Right forelimb (tissue), 1 donor: ENCODE data around the gene ZNF664.
A peak's percentile ranks its signal among the peaks of the same experiment; 100 is the strongest.

Source experiments
- DNase-seq: peaks from one replicate; pipeline ENCODE4 v3.0.0-alpha.2; 2018

The ZNF664 gene

DNA sequence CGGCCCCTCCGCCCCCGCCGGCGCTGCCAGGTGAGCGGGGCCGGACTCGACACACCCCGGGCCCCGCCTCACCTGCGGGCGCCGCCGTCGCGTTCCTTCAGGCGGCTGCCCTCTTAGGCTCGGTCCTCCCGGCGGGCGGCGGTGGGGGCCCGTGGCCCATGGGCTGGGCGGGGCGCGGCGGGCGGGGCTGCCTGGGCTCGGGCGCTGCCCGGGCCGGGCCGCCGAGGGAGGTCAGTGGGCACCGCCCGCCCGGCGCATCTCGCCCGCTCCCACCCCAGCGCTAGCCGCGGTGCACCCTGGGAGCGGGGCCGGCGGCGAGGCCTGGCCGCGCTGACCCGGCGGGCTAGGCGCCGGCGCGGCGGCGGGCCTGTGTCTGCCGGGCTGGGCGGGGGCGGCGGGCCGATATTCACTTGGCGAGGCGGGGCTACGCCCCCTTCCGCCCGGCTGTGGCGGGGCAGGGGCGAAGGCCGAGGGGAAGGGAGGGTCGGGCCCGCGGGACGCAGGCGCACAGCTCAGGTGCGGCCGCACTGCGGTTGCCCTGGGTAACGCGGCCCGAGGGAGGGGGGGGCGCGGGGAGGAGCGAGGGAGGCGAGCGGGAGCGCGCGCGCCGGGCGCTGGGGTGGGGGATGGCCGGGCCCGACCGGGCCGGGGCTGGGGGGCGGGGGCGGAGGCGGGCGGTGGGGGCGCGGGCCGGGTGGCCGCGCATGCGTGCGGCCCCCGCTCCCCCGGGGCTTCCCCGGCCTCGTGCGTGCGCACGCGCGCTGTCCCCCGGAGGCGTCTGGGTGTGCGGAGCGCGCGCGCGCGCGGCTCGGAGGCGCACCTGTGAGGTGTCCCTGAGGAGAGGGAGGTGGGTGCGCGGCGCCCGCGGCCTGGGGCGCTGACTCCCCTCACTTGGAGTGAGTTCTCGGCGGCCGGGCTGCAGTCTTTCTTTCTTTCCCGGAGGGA, at the start of gene ZNF664, which contains the start of gene CCDC92:
TSS of gene ZNF664 (plus strand) at position 759 of the 945 bp plus-strand sequence. CDS start 38,930 bp downstream, outside the sequence.
TSS of gene CCDC92 (minus strand) at position 375 of the 945 bp plus-strand sequence. CDS start 28,526 bp downstream, outside the sequence.
- peak; percentile 96 for DNase-seq

DNA sequence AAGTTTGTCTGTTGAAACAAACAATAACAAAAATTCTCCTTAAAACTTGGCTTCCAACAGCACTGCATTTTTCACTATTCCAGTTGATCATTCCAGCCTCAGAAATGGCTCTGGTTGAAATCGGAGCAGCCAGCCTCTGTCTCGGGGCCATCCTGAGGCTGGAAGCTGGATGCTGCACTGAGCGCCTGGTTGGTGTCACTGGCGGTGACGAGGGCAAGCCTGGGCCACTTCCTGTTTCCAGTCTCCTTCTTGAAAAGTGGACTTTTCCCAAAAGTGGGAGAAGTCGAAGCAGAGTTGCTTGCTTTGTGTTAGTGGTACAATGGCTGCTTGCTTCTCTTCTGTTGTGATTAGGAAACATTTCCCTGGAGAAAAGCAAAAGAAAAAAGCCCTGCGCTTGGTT, 49.1 kb upstream of the ZNF664 start:
- no peak for DNase-seq

DNA sequence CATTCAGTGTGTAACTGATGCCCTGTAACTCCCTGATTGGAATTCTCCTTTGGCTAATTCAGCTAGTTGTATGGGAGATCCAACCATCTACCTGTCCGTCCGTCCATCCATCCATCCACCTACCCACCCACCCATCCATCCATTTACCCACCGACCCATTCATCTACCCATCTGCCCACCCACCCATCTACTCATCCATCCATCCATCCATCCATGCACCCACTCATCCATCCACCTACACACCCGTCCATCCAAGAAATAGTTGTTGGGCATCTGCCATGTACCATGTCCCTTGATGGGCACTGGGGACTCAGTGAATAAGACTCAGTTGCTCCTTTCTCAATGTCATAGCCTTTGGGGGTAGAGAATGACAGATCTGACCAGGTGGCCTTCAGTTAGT, 48.5 kb upstream of the ZNF664 start:
- no peak for DNase-seq

DNA sequence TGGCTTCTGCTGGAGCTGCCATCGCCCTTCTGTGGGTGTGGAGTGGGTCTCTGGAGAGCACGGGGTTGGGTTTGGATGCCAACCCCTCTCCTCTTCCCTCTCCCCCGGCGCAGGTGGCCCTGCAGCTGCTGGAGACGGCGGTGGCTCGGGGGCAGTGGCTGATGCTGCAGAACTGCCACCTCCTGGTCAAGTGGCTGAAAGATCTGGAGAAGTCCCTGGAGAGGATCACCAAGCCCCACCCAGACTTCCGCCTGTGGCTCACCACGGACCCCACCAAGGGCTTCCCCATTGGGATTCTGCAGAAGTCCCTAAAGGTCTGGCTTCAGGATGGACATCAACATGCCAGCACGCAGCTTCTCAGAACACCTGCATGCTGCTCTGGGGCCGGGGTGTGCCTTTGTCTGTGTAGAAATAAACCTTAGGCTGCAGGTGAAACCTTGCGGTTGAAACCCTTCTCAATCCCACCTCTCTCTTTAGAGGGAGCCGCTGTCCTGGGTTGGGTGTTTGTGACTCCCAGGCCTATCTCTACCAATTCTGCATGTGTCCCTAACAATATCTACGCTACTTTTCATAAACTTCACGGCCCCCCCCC, 44.6 kb upstream of the ZNF664 start:
- no peak for DNase-seq

DNA sequence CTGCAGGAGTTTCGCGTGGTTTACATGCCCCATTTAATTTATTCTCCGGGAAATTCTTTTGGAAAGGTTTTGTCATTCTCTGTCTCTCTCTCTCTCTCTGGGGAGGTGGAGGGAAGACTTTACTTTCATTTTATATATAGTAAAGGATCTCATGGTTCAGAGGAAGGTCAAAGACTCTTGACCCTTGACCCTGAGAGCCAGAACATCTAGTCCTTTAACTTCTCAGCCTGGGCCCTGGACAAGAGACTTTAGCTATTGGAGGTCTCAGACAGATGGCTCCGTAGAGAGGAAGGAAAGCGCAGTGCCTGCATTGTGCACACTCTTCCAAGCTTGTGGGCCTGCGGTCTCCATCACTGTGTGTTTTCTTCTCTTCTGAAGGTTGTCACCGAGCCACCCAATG, 44.1 kb upstream of the ZNF664 start:
- DNase-seq = no peak

DNA sequence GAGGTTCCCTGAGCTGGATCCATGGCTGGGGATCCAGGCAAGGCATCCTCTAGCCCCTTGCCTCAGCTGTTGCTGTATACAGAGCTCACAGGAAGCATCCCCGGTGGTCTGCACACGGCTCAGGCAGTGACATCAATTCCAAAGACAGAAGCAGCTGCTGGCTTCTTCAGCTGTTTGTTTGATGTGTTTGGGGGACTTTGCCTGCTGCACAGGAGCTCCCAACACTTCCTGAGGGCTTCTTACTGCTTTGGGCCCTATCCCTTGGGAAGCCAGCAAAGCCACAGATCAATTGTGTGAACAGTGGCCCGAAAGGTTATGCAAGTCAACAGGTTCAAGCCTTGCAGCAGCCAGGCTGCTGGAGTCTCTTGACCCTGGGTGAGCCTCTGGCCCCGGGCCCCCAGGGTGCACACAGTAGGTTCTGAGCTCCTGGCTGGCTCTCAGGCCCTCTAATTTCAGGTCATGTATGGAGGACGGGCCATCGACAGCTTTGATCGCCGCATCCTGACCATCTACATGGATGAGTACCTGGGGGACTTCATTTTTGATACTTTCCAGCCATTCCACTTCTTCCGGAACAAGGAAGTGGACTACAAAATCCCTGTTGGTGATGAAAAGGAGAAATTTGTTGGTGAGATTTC, 43.0 kb upstream of the ZNF664 start:
- DNase-seq = no peak

DNA sequence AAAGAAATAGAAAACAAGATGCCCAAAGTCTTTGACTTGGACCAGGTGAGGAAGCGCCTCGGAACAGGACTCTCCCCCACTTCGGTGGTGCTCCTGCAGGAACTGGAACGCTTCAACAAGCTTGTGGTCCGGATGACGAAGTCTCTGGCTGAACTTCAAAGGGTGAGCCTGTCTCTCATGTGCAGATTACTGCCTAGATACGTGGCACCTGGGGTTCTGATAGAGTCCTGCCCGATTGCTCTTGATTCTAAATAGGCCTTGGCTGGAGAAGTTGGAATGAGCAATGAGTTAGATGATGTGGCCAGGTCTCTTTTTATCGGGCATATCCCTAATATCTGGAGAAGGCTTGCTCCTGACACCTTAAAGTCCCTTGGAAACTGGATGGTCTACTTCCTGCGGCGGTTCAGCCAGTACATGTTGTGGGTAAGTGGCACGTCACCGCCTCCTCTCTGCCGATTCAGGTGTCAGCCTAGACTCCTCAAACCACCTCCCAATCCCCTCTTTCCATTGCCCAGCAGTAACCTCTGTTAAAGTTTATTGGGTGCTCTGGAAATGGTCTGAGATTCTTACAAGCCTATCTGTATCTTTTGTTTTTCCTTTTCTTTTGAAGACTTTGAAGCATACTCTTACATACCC, 41.2 kb upstream of the ZNF664 start:
- DNase-seq = no peak

DNA sequence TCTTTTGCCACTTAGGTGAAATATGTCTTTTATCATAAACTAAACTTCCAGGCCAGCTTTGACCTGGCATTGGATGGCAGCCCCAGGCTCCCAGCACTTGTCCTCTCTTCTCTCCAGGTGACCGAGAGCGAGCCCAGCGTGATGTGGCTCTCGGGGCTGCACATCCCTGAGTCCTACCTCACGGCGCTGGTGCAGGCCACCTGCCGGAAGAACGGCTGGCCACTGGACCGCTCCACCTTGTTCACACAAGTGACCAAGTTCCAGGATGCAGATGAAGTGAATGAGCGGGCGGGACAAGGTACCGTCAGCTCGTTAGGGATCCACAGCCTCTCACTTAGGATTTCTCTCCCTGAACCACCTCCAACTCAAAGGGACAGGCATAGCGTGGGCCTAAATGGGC, 39.8 kb upstream of the ZNF664 start:
- no peak for DNase-seq

DNA sequence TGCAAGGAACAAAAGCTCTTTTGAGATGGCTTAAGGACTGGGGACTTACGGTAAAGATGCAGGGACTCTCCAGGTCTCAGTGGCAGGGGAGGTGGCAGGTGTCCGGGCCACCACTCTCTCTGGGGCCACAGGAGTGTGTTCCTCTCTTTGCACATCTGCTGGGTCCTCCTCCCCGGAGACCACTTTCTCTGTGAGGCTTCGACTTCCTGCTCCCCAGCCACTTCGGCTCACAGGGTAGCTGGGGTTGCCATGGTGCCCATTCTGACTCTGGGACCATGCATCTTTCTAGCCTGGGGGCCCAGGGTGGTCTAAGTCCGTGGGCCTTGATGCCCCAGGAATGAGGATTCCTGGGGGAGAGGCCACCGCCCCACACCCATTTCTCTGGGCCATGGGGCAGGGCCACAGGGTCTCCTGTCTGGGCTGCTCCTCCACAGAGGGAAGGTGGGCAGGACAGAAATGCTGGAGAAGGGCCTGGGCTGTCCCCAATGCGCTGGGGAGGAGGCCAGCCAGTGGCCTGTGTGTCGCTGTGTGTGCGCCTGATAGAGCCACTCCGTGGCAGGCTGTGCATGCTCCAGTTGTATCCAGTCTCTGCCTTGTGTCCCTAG, 38.9 kb upstream of the ZNF664 start:
- no peak for DNase-seq

DNA sequence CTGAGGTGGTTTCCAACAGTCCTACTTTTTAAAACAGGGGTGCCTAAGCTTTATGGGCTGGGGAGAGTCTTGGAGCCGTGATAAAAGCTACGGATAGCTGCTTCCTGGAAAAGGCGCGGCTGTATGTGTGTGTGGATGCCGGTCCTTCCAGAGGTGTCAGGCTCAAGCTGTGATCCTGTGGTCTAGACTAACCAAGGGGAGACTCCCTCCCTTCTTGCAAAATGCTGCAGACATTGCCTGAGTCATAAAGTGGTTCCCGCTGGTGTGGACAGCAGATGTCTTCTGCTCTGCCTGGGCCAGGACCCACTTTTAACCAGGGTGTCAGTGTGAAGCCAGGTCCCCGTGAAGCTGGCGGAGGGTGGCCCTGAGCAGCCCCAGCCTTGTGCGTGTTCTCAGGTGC, 38.2 kb upstream of the ZNF664 start:
- no peak for DNase-seq

DNA sequence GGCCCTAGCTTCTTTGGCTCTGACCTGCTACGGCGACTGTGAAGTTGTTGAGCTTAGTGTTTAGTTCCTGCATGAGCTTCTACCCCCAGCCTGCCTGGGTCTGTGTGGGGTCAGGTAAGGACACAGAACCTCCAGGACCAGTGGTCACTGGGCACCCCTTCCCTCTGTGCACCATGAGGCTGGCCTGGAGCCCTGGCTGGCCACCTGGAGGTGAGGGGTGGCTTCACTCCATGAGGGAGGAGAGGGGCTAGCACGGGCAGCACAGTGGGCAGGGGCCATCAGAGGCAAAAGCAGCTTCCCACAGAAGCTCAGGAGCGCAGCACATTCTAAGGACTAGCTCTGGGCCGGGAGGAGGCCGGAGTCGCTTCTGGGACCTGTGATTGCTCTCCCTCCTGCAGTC, 37.1 kb upstream of the ZNF664 start:
- DNase-seq = no peak

DNA sequence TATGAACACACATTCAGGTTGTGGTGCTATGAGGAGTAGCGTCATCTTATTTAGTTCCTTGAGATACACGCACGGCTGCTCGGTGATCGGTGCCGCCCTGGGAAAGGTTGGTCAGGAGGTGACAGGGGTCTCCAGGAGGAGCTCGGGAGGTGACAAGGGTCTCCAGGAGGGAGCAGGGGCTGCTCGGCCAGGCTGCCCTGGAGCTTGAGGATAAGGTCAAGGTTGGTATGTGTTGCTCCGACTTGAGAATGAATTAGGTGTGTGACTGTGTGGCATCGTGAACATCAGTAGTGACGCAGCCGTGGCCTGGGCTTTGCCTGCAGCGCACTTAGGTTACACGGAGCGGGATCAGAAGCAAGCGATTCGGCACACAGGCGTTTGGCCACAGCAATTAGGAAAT, 36.5 kb upstream of the ZNF664 start:
- no peak for DNase-seq

DNA sequence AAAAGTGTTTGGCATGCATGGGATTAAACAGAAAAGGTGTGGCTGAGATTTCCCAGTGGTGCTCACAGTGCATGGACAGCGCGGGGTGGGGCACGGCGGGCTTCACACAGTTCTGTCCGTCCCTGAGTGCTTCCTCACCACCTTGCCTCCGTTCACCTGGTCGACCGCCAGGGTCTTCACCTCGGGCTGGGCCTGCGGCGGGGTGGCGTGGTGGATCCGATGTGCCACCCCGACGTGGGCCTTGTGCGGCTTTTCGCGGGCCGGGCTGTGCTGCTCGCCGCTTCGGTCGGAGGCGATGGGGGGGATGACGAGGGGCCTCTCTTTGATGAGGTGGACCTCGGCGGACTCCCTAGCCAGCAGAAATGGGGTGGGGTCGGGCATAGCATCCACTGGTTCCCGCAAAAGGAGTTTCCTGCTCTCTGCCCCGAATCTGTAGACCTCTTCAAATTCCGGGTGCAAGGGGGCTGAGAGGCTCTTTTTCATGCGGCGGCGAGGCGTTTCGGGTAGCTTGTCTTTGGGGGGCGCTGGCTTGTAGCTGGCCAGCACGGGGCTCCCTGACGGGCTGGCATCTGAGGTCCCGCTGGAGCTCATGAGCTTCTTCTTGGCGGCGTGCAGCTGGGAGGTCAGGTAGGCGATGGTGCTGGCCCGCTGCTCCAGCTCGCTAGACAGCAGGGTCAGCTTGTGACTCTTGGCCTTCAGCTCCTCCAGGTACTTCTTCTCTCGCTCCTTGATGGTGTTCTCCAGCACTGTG, 35.9 kb upstream of the ZNF664 start:
- no peak for DNase-seq

DNA sequence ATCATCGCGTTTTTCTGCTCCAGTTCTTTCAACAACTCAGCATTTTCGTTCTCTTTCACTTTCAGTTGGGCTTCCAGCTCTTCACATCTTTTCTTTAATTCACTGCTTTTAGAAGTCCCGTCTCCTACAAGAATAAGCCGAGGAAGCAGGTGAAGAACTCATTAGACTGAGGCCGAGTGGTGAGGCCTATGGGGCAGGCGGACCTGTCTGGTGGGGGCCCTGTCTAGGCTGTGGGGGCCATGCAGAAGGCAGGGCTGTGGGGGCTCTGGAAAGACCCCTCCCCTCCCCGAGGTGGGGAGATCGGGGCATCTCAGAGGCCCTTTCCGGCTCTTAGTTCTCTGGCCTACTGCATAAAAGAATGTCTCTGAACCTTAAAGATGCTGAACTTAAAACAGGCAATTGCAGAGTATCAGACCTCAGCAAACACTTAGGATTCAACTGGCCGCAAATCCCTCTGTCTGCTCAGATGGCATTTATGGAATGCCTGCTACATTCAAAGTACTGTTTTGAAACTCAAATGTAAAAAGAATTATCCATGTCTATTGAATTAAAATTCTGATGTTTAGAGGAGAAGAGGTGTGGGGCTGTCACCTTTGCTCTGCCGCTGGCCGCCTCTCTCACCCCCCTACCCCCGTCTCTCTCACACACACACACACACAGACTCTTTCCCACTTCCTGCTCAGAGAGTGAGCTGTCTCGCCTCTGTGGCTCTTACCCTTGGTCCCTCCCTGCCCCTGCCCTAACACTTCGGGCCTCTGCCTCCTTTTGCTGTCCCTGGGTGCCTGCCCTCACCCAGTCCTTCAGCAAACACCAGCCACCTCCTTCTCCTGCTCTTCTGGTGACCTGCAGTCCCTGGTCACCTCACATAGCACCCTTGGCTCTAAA, 35.1 kb upstream of the ZNF664 start:
- DNase-seq = no peak

DNA sequence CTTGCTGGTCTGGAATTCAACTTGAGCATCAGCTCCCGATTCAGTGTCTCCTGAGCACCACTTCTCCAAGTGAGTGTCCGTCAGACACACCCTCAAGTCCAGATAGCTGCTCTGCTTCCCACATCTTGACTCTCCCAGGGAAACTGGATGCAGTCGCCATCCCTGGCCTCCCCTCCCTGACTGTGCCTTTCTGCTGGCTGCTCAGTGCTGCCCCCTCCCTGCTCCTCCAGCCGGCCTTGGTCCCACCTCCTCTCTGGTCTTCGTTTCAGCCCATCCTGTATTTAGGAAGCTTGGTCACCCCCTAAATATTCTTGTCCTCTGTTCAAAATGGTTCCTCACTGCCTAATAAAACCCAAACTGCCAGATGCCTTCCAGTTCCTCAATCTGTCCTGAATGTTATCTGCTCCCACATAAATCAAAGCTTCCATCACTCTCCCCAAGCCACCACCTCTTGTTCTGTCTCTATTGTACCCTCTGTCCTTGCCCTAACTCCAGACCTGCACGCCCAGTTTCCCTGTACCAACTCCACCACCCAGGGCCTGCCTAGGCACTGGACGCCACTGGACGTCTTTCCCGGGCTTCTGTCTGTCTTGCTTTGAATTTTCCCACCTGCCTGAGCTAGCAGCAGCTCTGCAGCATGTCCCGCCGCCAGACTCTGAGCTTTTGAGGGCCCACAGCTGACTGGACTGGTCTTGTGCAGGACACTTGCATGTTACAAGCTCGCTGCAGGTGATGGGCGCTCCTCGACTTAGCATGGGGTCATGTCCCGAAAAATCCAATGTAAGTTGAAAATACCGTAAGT, 34.1 kb upstream of the ZNF664 start:
- no peak for DNase-seq

DNA sequence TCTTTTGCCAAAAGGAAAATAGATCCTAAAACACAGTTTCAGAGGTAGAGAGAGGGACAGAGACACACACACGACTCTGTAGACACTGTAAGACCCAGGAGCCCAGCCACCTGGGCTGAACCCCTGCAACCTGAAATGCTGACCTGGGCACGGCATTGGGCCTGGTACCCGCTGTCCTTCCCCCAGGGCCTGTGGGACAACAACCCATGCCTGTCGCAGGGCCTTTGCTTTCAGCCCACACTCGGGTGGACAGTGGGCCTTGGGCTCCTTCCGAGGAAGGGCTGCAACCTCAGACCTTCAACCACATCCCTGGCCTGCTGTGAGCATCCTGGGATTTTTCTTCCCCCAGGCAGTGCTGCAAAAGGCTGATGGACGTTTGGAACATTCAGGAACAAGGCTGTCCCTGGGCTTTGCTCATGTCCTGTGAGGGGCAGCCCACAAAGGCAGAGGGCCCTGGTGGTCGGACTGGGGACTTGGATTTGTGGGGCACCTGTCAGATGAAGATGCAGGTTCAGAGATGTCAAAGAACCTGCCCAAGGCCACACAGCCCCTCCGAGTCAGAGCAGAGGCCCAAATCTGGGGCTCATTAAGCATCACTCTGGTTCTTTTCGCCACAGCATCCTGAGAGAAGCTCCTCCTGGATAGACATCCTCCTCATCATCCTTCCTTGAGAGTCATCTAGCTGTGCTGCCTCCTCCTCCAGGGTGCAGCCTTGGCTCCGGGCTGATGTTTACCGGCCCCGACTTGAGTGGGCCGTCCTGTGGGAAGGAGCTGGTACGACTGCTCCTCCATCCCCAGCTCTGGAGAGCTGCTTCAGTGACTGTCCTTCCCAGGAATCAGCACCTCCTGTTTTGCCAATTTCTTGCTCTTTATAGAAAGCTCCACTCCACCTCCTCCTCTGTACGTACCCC, 33.0 kb upstream of the ZNF664 start:
- DNase-seq = no peak

DNA sequence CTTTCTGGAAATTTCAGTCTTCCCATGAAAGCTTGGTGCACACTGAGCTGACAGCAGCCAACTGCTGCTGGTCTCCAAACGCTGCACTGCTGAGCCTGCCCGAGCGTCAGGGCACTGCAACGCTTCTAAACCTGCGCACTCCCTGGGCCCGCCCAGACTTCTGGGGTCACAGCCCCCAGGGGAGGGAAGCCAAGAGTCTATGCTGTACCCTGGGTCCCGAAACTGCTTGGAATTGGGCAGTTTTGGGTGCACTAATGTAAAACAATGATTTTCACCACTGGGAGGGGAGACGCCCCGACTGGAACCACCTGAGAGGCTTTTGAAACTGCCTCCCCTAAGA, 32.4 kb upstream of the ZNF664 start:
- DNase-seq = no peak

DNA sequence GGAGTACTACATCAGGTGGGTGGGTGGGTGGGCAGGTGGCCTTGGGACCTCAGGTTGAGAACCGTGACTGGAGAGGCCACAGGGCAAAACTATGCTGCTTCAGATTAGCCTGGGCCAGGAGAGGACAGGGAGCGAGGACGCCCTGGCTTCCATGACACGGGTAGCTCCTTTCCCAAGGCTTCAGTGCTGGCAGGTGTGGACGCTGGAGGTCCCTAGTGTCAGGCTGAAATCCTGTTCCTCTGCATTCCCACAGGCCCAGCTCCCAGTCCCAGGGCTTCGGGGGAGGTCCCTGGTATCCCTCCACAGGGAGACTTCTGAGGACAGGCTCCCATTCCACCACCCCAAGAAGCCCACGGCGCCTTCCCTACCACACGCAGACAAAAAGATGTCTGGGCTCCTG, 32.0 kb upstream of the ZNF664 start:
- no peak for DNase-seq

DNA sequence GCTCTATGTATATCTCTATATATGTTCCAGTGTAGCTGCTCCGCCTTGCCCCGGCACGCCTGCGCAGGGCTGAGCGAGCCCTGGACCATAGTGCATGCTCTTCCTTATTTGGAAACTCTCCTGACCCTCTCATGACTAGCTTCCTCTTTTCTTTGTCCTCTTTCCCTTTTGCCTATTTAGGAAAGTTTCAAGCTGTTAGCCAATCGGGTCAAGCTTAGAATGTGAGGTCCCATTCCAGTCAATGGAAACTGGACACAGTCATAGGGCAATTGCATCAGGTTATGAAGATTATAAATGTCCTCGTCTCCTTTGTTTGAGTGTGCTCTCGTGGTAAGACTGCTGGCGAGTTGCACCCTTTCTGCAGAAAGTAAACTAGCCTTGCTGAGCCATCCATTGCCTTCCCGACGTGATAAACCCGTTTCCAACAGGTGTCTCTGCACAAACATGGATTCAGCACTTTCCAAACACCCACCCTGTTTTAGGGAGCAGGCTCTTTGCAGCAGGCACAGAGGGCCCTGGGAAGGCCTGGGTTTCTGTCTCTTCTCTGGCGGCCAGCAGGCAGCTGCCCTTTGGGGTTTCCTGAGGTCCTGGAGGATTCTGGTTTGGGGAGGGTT, 31.3 kb upstream of the ZNF664 start:
- no peak for DNase-seq
